ENCODE data around the gene ZC3H15.
A peak's percentile ranks its signal among the peaks of the same experiment; 100 is the strongest.
"Not testable (repeated sequence)": the region's sequence is repeated elsewhere in the genome, so short reads cannot be mapped to it uniquely, and the experiment has no call there.

ZC3H15 gene

DNA sequence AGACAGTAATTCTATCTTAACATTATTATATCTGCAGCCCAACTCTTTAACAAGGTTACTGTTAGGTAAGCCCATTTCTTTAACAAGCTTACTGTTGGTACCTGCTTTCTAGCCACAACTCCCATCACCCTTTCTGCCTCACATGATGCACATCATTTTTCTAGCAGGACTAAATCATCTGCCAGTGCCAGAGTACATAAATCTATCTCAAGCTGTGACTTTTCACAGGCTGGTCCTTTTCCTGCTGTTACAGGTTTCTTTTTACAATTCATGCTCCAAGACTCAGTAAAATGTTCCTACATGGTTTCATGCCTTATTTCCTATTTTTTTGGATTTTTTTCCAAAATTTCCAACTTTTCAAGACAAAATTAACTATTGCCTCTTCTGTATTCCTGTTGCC lies 30.4 kb upstream of the ZC3H15 start:
- no peak overlapping the region for H3K4me3 ChIP-seq (ENCODE audit: low read depth, low read length)
- DNase-seq (ENCODE audit: low read depth): no peak
- TF ChIP-seq, protein P1, sequence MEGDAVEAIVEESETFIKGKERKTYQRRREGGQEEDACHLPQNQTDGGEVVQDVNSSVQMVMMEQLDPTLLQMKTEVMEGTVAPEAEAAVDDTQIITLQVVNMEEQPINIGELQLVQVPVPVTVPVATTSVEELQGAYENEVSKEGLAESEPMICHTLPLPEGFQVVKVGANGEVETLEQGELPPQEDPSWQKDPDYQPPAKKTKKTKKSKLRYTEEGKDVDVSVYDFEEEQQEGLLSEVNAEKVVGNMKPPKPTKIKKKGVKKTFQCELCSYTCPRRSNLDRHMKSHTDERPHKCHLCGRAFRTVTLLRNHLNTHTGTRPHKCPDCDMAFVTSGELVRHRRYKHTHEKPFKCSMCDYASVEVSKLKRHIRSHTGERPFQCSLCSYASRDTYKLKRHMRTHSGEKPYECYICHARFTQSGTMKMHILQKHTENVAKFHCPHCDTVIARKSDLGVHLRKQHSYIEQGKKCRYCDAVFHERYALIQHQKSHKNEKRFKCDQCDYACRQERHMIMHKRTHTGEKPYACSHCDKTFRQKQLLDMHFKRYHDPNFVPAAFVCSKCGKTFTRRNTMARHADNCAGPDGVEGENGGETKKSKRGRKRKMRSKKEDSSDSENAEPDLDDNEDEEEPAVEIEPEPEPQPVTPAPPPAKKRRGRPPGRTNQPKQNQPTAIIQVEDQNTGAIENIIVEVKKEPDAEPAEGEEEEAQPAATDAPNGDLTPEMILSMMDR (IDR thresholded peaks at IDR 0.05; ENCODE audit: insufficient read depth, low read depth, low read length, missing control alignments): no peak

DNA sequence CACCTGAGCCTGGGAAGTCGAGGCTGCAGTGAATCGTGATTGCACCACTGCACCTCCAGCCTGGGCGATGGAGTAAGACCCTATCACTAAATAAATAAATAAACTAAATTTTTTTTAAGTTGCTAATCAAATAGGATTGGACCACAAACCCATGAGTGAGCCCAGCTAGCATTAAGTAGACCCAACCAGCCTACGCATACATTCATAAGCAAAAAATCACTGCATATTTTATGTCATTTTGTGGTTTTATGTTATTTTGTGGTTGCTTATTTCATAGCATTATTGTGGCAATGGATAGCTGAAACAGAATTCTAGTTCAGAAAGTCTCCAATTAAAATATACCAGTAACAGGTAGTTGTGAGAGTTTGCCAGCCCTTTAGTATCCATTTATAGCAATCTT lies 29.1 kb upstream of the ZC3H15 start:
- no peak for DNase-seq (ENCODE audit: low read depth)
- TF ChIP-seq, protein P1 (IDR thresholded peaks at IDR 0.05; ENCODE audit: insufficient read depth, low read depth, low read length, missing control alignments): no peak
- no peak overlapping the region for H3K4me3 ChIP-seq (ENCODE audit: low read depth, low read length)

DNA sequence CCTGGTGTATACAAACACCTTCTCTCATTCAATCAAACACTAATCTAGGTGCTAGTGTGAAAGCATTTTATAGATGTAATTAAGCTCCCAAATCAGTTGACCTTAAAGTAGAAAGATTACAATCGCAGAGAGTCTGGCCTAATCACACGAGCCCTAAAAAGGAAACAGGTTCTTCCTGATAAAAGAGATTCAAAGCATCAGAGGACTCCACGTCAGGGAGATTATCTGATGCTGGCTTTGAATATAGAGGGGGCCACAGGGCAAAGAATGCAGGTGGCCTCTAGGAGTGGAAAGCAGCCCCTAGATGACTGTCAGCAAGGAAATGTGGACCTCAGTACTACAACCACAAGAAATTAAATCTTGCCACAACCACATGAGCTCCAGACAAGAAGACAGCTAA lies 28.2 kb upstream of the ZC3H15 start:
- DNase-seq (ENCODE audit: low read depth): no peak
- TF ChIP-seq, protein P1 (IDR thresholded peaks at IDR 0.05; ENCODE audit: insufficient read depth, low read depth, low read length, missing control alignments): no peak
- no peak overlapping the region for H3K4me3 ChIP-seq (ENCODE audit: low read depth, low read length)

DNA sequence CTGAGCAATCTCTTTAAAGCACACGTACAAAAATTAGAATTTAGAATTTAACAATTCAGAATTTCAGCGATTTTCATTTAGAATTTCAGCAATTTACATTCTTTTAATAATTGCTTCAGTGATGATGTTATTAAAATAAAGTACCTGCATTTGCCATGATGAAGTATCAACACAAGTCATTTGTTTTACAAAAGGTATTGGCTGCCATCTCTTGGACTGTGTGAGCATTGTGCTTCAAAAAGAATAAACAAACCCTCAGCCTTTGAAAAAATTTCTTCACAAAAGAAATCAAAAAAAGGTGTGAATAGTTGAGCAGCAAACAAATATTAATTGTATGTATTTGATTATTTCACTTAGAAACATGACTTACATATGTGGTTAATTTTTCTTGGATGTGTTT lies 27.1 kb upstream of the ZC3H15 start:
- TF ChIP-seq, protein P1 (IDR thresholded peaks at IDR 0.05; ENCODE audit: insufficient read depth, low read depth, low read length, missing control alignments): peak; percentile 12
- peak; percentile 26 for DNase-seq (ENCODE audit: low read depth)
- no peak overlapping the region for H3K4me3 ChIP-seq (ENCODE audit: low read depth, low read length)

DNA sequence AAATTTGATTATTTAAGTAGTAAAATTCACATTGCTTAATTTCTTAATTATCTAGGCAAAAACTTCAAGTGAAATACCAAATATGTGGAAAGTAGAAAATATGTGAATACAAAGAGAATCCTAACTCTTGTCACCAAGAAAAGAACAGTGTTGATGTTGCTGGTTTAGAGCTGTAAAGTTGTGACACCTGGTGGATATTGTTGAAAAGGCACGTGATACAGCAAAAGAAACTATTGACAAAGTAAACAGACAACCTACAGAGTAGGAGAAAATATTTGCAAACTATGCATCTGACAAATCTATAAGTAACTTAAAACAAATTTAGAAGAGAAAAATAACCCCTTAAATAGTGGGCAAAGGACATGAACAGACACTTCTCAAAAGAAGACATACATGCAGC lies 25.6 kb upstream of the ZC3H15 start:
- DNase-seq (ENCODE audit: low read depth): peak; percentile 44
- TF ChIP-seq, protein P1 (IDR thresholded peaks at IDR 0.05; ENCODE audit: insufficient read depth, low read depth, low read length, missing control alignments): peak; percentile 37

DNA sequence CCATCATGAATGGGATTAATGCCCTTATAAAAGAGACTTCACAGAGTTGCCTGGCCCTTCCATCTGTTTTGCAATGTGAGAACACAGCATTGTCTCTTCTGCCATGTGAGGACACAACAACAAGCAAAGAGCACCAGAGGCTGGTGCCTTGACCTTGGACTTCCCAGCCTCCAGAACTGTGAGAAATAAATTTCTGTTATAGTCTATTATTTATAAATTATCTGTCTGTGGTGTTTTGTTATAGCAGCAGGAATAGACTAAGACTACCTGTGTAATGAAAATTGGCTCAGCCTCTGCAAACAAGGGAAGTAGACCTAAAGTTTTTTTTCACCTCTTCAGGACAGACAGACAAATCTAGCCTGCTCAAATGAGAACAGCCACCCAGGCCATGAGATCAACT lies 19.3 kb upstream of the ZC3H15 start:
- no peak overlapping the region for H3K4me3 ChIP-seq (ENCODE audit: low read depth, low read length)
- TF ChIP-seq, protein P1 (IDR thresholded peaks at IDR 0.05; ENCODE audit: insufficient read depth, low read depth, low read length, missing control alignments): no peak
- DNase-seq (ENCODE audit: low read depth): no peak

More for the DNA sequence above, 25.6 kb upstream of the ZC3H15 start:
- no peak overlapping the region for H3K4me3 ChIP-seq (ENCODE audit: low read depth, low read length)

DNA sequence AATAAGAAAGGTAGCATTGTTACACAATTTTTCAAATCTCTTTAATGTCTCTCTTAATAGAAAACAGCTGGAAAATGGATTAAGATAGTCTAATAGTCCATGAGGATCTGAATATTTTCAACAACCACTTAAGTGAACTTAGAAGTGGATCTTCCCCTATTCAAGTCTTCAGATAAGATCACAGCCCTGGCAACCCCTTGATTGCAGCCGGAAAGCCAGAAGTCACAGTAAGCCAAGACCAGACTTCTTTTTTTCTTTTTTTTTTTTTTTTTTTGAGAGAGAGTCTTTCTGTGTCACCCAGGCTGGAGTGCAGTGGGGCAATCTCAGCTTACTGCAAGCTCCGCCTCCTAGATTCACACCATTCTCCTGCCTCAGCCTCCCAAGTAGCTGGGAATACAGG lies 18.6 kb upstream of the ZC3H15 start:
- H3K4me3 ChIP-seq (ENCODE audit: low read depth, low read length): no peak overlapping the region
- TF ChIP-seq, protein P1 (IDR thresholded peaks at IDR 0.05; ENCODE audit: insufficient read depth, low read depth, low read length, missing control alignments): no peak
- no peak for DNase-seq (ENCODE audit: low read depth)

DNA sequence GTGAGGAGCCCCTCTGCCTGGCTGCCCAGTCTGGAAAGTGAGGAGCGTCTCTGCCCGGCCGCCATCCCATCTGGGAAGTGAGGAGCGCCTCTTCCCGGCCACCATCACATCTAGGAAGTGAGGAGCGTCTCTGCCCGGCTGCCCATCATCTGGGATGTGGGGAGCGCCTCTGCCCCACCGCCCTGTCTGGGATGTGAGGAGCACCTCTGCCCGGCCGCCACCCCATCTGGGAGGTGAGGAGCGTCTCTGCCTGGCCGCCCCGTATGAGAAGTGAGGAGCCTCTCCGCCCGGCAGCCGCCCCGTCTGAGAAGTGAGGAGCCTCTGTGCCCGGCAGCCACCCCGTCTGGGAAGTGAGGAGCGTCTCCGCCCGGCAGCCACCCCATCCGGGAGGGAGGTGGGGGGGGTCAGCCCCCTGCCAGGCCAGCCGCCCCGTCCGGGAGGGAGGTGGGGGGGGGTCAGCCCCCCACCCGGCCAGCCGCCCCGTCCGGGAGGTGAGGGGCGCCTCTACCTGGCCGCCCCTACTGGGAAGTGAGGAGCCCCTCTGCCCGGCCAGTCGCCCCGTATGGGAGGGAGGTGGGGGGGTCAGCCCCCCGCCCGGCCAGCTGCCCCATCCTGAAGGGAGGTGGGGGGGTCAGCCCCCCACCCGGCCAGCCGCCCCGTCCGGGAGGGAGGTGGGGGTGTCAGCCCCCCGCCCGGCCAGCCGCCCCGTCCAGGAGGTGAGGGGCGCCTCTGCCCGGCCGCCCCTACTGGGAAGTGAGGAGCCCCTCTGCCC lies 13.2 kb upstream of the ZC3H15 start:
- DNase-seq (ENCODE audit: low read depth); H3K4me3 ChIP-seq (ENCODE audit: low read depth, low read length): not testable (repeated sequence)

DNA sequence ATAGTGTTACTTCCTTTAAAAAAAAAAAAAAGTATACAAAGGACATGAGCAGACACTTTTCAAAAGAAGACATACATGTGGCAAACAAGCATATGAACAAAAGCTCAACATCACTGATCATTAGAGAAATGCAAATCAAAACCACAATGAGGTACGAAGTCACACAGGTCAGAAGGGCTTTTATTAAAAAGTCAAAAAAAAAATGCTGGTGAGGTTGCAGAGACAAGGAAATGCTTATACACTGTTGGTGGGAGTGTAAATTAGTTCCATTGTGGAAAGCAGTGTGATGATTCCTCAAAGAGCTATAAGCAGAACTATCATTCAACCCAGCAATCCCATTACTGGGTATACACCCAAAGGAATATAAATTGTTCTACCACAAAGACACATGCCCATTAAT lies 11.8 kb upstream of the ZC3H15 start:
- not testable (repeated sequence) for DNase-seq (ENCODE audit: low read depth); H3K4me3 ChIP-seq (ENCODE audit: low read depth, low read length)

All from GM12865 (cell line).